HCT116 (cell line): ENCODE results near the gene RPL3. TPM values are rescaled to one million over a fixed set of nuclear protein-coding genes. Genes with fewer than 3 reads are reported as not detected.

Source experiments
- ATAC-seq: fragments of 200-7000 bp; cut with Tn5 transposase; 2 replicates; pipeline ENCODE4 v1.9.1; 2020; ENCODE audit warnings: mild to moderate bottlenecking, moderate library complexity
- BruUV-seq: library from RNA; stranded (reverse); fragments of 400-500 nt; replicated peaks from 2 replicates; lab custom pipeline; 2021; lab: Mats Ljungman, UMichigan
- CTCF ChIA-PET: fragments of 300-600 bp; sonication (Branson Sonifier 250); formaldehyde crosslinking; loops from one replicate; lab custom pipeline; 2021; ENCODE audit warnings: antibody characterized with exemption; lab: Charles Lee
- POLR2A ChIA-PET: fragments of 300-600, 350-600 bp; sonication (Branson Sonifier 250); formaldehyde crosslinking; loops from one replicate; lab custom pipeline; 2021; ENCODE audit warnings: antibody characterized with exemption; lab: Charles Lee
- RAD21 ChIA-PET, 2 experiments: fragments of 300-600 bp; sonication (Branson Sonifier 250); formaldehyde crosslinking; loops; one replicate each; lab custom pipeline; 2023; ENCODE audit warnings: low total read pairs in 2 of 2; ENCODE audit not compliant: uncharacterized antibody in 2 of 2, unreplicated experiment in 2 of 2, low non-redundant PET in 1 of 2; lab: Charles Lee
- DNase-seq: peaks from one replicate; pipeline ENCODE4 v3.0.0-alpha.2; 2010; ENCODE audit warnings: low read depth, low spot score
- H2AFZ ChIP-seq: fragments of 200-600 bp; shearing (Covaris generic), sonication (generic); 2 replicates; pipeline ENCODE4 v1.6.1; 2017; ENCODE audit warnings: low read depth, mixed run types, mixed read lengths, antibody characterized with exemption, low read length; ENCODE audit not compliant: poor library complexity, severe bottlenecking
- H3K27ac ChIP-seq: 2 replicates; pipeline ENCODE4 v1.5.1; 2012; ENCODE audit warnings: low read depth, low read length
- H3K27me3 ChIP-seq: fragments of 200-600 bp; sonication (generic); 2 replicates; pipeline ENCODE4 v1.6.1; 2016; ENCODE audit warnings: mixed run types, low read length, mixed read lengths; ENCODE audit not compliant: insufficient read depth
- H3K36me3 ChIP-seq, 2 experiments: fragments of 200-500 bp in 1 of 2; fragments of 200-600 bp in 1 of 2; sonication (Bioruptor generic) in 1 of 2; sonication (generic) in 1 of 2; 2 replicates each; pipeline versions ENCODE4 v1.5.1 to v1.6.1; 2014 to 2016; ENCODE audit warnings: low read length in 2 of 2, inconsistent platforms in 1 of 2, mixed read lengths in 1 of 2, mixed run types in 1 of 2; ENCODE audit not compliant: insufficient read depth in 2 of 2, control insufficient read depth in 1 of 2
- H3K4me1 ChIP-seq, 2 experiments: fragments of 200-600 bp in 1 of 2; sonication (generic) in 1 of 2; 2 replicates each; pipeline versions ENCODE4 v1.5.1 to v1.6.1; 2012 to 2017; ENCODE audit warnings: low read length in 2 of 2, inconsistent platforms in 1 of 2, mild to moderate bottlenecking in 1 of 2, mixed read lengths in 1 of 2, mixed run types in 1 of 2, moderate library complexity in 1 of 2; ENCODE audit not compliant: insufficient read depth in 2 of 2, control insufficient read depth in 1 of 2
- H3K4me2 ChIP-seq: fragments of 200-600 bp; sonication (generic); 2 replicates; pipeline ENCODE4 v1.6.1; 2017; ENCODE audit warnings: mixed run types, low read length, mixed read lengths
- H3K4me3 ChIP-seq, 2 experiments: fragments of 200-600 bp in 1 of 2; sonication (generic) in 1 of 2; replicated peaks in 1 of 2; 2 replicates each; pipeline ENCODE4 v1.5.1; 2011 to 2016; ENCODE audit warnings: low read length in 2 of 2, control low read depth in 1 of 2, low read depth in 1 of 2, mild to moderate bottlenecking in 1 of 2, mixed read lengths in 1 of 2, mixed run types in 1 of 2
- H3K79me2 ChIP-seq: fragments of 200-600 bp; sonication (generic); 2 replicates; pipeline ENCODE4 v1.6.1; 2017; ENCODE audit warnings: mild to moderate bottlenecking, mixed run types, low read length, moderate library complexity, mixed read lengths; ENCODE audit not compliant: insufficient read depth
- H3K9ac ChIP-seq: fragments of 200-600 bp; sonication (generic); 2 replicates; pipeline ENCODE4 v1.6.1; 2016; ENCODE audit warnings: low read length, mixed read lengths
- H3K9me2 ChIP-seq: fragments of 200-600 bp; sonication (generic), shearing (Covaris generic); 2 replicates; pipeline ENCODE4 v1.6.1; 2017; ENCODE audit warnings: mixed run types, mild to moderate bottlenecking, moderate library complexity; ENCODE audit not compliant: insufficient read depth
- H3K9me3 ChIP-seq, 2 experiments: fragments of 200-500 bp in 1 of 2; fragments of 200-600 bp in 1 of 2; sonication (Bioruptor generic) in 1 of 2; sonication (generic) in 1 of 2; 2 replicates each; pipeline ENCODE4 v1.6.1; 2014 to 2017; ENCODE audit warnings: low read length in 2 of 2, mixed read lengths in 2 of 2, inconsistent platforms in 1 of 2, low read depth in 1 of 2, mild to moderate bottlenecking in 1 of 2, mixed run types in 1 of 2, moderate library complexity in 1 of 2; ENCODE audit not compliant: control insufficient read depth in 1 of 2, insufficient read depth in 1 of 2
- H4K20me1 ChIP-seq: fragments of 200-600 bp; sonication (generic), shearing (Covaris generic); 2 replicates; pipeline ENCODE4 v1.6.1; 2017; ENCODE audit warnings: mixed run types, mild to moderate bottlenecking, moderate library complexity; ENCODE audit not compliant: insufficient read depth
- EZH2phosphoT487 ChIP-seq: fragments of 200-600 bp; IDR thresholded peaks from 2 replicates; pipeline ENCODE4 v1.6.1; 2018; ENCODE audit warnings: antibody characterized with exemption, borderline replicate concordance
- MAX ChIP-seq: IDR thresholded peaks from 2 replicates; pipeline ENCODE4 v1.6.1; 2012
- RAD21 ChIP-seq: IDR thresholded peaks from 2 replicates; pipeline ENCODE4 v1.6.1; 2012; ENCODE audit warnings: low read depth, mild to moderate bottlenecking
- ZBTB33 ChIP-seq: IDR thresholded peaks from 2 replicates; pipeline ENCODE4 v1.6.1; 2011; ENCODE audit warnings: mild to moderate bottlenecking, low read length, moderate library complexity; ENCODE audit not compliant: insufficient replicate concordance; ENCODE audit errors: extremely low read depth
- intact Hi-C: fragments of 100-400 bp; cut with micrococcal nuclease; formaldehyde crosslinking; loops from 2 replicates; pipeline ENCODE4 v1.10.0; 2022
- total RNA-seq: library from RNA; stranded (reverse); gene quantifications from one replicate; pipeline ENCODE4 v1.2.1, GENCODE V29; 2021; ENCODE audit not compliant: unreplicated experiment
- TF ChIP-seq, protein P1 (sequence below), 3 experiments: fragments of 200-600 bp in 1 of 3; sonication (generic) in 1 of 3; IDR thresholded peaks in 2 of 3; conservative IDR thresholded peaks in 1 of 3; 2 replicates each; pipeline ENCODE4 v1.5.1; 2012 to 2017; ENCODE audit warnings: low read depth in 2 of 3, low read length in 2 of 3, antibody characterized with exemption in 1 of 3, borderline replicate concordance in 1 of 3, control low read depth in 1 of 3, mild to moderate bottlenecking in 1 of 3, mixed read lengths in 1 of 3, mixed run types in 1 of 3, moderate library complexity in 1 of 3; ENCODE audit not compliant: insufficient read depth in 1 of 3
- TF ChIP-seq, protein P2 (sequence below): IDR thresholded peaks from 2 replicates; pipeline ENCODE4 v1.6.1; 2012
- TF ChIP-seq, protein P3 (sequence below): IDR thresholded peaks from 2 replicates; pipeline ENCODE4 v1.6.1; 2012; ENCODE audit warnings: low read depth

Gene RPL3
- total RNA-seq, 1 experiment from 2014 or later: 2,966 TPM

DNA sequence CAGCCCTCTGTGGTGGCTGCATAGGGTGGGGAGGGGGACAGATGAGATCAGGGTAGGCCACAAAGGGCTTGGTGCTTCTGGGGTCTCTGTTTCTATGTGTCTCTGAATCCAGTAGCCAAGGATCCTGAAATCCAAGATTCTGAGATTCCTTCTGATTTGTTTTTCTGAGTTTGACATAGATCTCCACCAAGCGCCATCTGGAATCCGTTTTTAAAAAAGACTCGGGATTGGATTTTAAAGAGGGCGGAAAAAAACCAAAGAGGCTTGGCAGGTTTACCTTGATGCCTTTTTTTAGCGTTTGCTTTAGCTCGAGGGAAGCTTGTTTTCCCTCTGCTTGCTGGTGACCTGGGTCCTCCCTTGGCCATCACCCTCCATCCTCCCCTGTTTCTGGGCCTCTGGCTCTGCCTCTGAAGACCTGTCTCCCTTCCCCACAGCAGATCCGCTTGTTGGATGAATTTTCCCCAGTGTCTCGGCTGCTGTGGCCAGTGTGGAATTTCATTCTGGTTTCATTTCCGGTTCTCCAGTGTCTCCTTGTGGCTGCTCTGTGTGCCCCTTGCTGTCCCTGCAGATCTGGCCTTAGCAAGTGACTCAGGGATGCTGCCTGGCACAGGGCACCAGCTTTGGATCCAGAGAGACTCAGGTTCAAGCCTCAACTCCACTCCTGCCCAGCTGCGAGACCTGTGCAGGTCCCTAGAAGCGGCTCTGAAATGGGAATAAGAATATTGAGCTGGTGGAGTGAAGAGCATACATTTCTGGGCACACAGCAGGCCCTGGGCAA, 45.5 kb upstream of the RPL3 start:
- no peaks in the 10 kb centered on the region for H3K9me2 ChIP-seq
- DNase-seq (no peak), ATAC-seq (no peak)
- no peaks in the 10 kb centered on the region for H3K9me3 ChIP-seq
- TF ChIP-seq, protein P1, sequence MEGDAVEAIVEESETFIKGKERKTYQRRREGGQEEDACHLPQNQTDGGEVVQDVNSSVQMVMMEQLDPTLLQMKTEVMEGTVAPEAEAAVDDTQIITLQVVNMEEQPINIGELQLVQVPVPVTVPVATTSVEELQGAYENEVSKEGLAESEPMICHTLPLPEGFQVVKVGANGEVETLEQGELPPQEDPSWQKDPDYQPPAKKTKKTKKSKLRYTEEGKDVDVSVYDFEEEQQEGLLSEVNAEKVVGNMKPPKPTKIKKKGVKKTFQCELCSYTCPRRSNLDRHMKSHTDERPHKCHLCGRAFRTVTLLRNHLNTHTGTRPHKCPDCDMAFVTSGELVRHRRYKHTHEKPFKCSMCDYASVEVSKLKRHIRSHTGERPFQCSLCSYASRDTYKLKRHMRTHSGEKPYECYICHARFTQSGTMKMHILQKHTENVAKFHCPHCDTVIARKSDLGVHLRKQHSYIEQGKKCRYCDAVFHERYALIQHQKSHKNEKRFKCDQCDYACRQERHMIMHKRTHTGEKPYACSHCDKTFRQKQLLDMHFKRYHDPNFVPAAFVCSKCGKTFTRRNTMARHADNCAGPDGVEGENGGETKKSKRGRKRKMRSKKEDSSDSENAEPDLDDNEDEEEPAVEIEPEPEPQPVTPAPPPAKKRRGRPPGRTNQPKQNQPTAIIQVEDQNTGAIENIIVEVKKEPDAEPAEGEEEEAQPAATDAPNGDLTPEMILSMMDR (IDR thresholded peaks at IDR 0.05 in 2 of 3, conservative IDR thresholded peaks at IDR 0.05 in 1 of 3; ENCODE audit: borderline replicate concordance in 1 of 3, insufficient read depth in 1 of 3, low read depth in 2 of 3, low read length in 2 of 3): no peak
- no peak for TF ChIP-seq EZH2phosphoT487
- no TSS peak for BruUV-seq
- CTCF ChIA-PET: no interaction called here
- H2AFZ ChIP-seq: no peak overlapping the region
- POLR2A ChIA-PET: no interaction called here
- H3K4me1 ChIP-seq: peaks cover 18 to 36% of the 10 kb centered on the region in 2 experiments
- no peaks in the 10 kb centered on the region for H4K20me1 ChIP-seq
- RAD21 ChIA-PET: no interaction called here
- intact Hi-C loops: no loop called here
- H3K36me3 ChIP-seq: no peaks in the 10 kb centered on the region
- 0 out of 2 replicates have a peak overlapping the region, but pooled peaks have one; percentile 14 for H3K9ac ChIP-seq
- H3K4me3 ChIP-seq: no peak overlapping the region
- no peaks in the 10 kb centered on the region for H3K27me3 ChIP-seq
- no peaks in the 10 kb centered on the region for H3K79me2 ChIP-seq
- no peak overlapping the region for H3K27ac ChIP-seq
- H3K4me2 ChIP-seq: no peak overlapping the region

- Histone ChIP-seq H3K27ac (no peak overlapping the region), H3K27me3 (no peaks in the 10 kb centered on the region), H3K79me2 (no peaks in the 10 kb centered on the region), H2AFZ (no peak overlapping the region), H3K9me3 (no peaks in the 10 kb centered on the region), H4K20me1 (no peaks in the 10 kb centered on the region), H3K4me3 (no peak overlapping the region), H3K36me3 (no peaks in the 10 kb centered on the region), H3K9ac (no peak overlapping the region), H3K4me2 (no peak overlapping the region), H3K4me1 (peaks cover 18 to 36% of the 10 kb centered on the region in 2 experiments), H3K9me2 (no peaks in the 10 kb centered on the region)
- ChIA-PET CTCF (no interaction called here), POLR2A (interaction anchor here (0.8 kb wide), 1 partner anchor 29 kb away, joined by 3 read pairs; no protein-coding TSS in a partner anchor), RAD21 (interaction anchor here in 1 of 2 experiments (0.6 kb wide), 1 partner anchor 48 kb away, joined by 4 read pairs; no protein-coding TSS in a partner anchor)
- BruUV-seq: no TSS peak
- DNase-seq (no peak), ATAC-seq (no peak)
- intact Hi-C loops: no loop called here
- TF ChIP-seq, protein P2, sequence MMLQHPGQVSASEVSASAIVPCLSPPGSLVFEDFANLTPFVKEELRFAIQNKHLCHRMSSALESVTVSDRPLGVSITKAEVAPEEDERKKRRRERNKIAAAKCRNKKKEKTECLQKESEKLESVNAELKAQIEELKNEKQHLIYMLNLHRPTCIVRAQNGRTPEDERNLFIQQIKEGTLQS: no peak
- TF ChIP-seq, protein P3, sequence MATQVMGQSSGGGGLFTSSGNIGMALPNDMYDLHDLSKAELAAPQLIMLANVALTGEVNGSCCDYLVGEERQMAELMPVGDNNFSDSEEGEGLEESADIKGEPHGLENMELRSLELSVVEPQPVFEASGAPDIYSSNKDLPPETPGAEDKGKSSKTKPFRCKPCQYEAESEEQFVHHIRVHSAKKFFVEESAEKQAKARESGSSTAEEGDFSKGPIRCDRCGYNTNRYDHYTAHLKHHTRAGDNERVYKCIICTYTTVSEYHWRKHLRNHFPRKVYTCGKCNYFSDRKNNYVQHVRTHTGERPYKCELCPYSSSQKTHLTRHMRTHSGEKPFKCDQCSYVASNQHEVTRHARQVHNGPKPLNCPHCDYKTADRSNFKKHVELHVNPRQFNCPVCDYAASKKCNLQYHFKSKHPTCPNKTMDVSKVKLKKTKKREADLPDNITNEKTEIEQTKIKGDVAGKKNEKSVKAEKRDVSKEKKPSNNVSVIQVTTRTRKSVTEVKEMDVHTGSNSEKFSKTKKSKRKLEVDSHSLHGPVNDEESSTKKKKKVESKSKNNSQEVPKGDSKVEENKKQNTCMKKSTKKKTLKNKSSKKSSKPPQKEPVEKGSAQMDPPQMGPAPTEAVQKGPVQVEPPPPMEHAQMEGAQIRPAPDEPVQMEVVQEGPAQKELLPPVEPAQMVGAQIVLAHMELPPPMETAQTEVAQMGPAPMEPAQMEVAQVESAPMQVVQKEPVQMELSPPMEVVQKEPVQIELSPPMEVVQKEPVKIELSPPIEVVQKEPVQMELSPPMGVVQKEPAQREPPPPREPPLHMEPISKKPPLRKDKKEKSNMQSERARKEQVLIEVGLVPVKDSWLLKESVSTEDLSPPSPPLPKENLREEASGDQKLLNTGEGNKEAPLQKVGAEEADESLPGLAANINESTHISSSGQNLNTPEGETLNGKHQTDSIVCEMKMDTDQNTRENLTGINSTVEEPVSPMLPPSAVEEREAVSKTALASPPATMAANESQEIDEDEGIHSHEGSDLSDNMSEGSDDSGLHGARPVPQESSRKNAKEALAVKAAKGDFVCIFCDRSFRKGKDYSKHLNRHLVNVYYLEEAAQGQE: no peak
- no peak for TF ChIP-seq MAX
- no peak for TF ChIP-seq RAD21
- TF ChIP-seq ZBTB33: no peak
Observed at GRCh38 chr22:39363751-39364515, 44.5 kb upstream of the RPL3 start.
